Parathyroid adenoma (tissue), 2 donors: ENCODE data around the gene DIO2.

Source experiments
- H2AFZ ChIP-seq: fragments of 300-600 bp; sonication (generic); one replicate; pipeline ENCODE4 v1.7.0; 2017; ENCODE audit warnings: antibody characterized with exemption, mild to moderate bottlenecking
- H3K27ac ChIP-seq: fragments of 300-600 bp; sonication (generic); one replicate; pipeline ENCODE4 v1.7.0; 2017
- H3K27me3 ChIP-seq: fragments of 300-600 bp; sonication (generic); one replicate; pipeline ENCODE4 v1.7.0; 2017; ENCODE audit warnings: low read length; ENCODE audit not compliant: control insufficient read depth, insufficient read depth
- H3K36me3 ChIP-seq: fragments of 300-600 bp; sonication (generic); one replicate; pipeline ENCODE4 v1.7.0; 2017; ENCODE audit warnings: low read length; ENCODE audit not compliant: control insufficient read depth, insufficient read depth
- H3K4me1 ChIP-seq: fragments of 300-600 bp; sonication (generic); one replicate; pipeline ENCODE4 v1.7.0; 2017; ENCODE audit warnings: control low read depth
- H3K4me2 ChIP-seq: fragments of 300-600 bp; sonication (generic); one replicate; pipeline ENCODE4 v1.7.0; 2017; ENCODE audit warnings: low read length
- H3K4me3 ChIP-seq: fragments of 300-600 bp; sonication (generic); one replicate; pipeline ENCODE4 v1.7.0; 2017; ENCODE audit warnings: low read depth, low read length
- H3K79me2 ChIP-seq: fragments of 300-600 bp; sonication (generic); one replicate; pipeline ENCODE4 v1.7.0; 2017; ENCODE audit warnings: control low read depth
- H3K9ac ChIP-seq: fragments of 300-600 bp; sonication (generic); one replicate; pipeline ENCODE4 v1.7.0; 2017; ENCODE audit warnings: mild to moderate bottlenecking
- H3K9me3 ChIP-seq: fragments of 300-600 bp; sonication (generic); one replicate; pipeline ENCODE4 v1.7.0; 2017; ENCODE audit warnings: low read length; ENCODE audit not compliant: control insufficient read depth
- TF ChIP-seq, protein P1 (sequence below): fragments of 300-600 bp; sonication (generic); IDR thresholded peaks from one replicate; pipeline ENCODE4 v1.7.0; 2017; ENCODE audit warnings: antibody characterized with exemption, mild to moderate bottlenecking
- donor health status: primary hyperparathyroidism.

The DIO2 gene

GRCh38 chr14:80211153-80212022 lies at the start of gene DIO2:
DIO2 (minus strand) TSS chr14:80211504; CDS start chr14:80211472, 32 bp downstream.
- no peak within 1 kb of the TSS for H3K9ac ChIP-seq
- TF ChIP-seq, protein P1, sequence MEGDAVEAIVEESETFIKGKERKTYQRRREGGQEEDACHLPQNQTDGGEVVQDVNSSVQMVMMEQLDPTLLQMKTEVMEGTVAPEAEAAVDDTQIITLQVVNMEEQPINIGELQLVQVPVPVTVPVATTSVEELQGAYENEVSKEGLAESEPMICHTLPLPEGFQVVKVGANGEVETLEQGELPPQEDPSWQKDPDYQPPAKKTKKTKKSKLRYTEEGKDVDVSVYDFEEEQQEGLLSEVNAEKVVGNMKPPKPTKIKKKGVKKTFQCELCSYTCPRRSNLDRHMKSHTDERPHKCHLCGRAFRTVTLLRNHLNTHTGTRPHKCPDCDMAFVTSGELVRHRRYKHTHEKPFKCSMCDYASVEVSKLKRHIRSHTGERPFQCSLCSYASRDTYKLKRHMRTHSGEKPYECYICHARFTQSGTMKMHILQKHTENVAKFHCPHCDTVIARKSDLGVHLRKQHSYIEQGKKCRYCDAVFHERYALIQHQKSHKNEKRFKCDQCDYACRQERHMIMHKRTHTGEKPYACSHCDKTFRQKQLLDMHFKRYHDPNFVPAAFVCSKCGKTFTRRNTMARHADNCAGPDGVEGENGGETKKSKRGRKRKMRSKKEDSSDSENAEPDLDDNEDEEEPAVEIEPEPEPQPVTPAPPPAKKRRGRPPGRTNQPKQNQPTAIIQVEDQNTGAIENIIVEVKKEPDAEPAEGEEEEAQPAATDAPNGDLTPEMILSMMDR = no peak
- no peaks in the 10 kb centered on the region for H3K9me3 ChIP-seq
- H2AFZ ChIP-seq = peak within 1 kb of the TSS; percentile 34
- H3K79me2 ChIP-seq = no peaks in the 10 kb centered on the region
- H3K27ac ChIP-seq = no peak within 1 kb of the TSS
- H3K4me3 ChIP-seq = peak within 1 kb of the TSS; percentile 30
- no peaks in the 10 kb centered on the region for H3K27me3 ChIP-seq
- H3K4me2 ChIP-seq = peak within 1 kb of the TSS; percentile 63
- no peaks in the 10 kb centered on the region for H3K36me3 ChIP-seq
- no peaks in the 10 kb centered on the region for H3K4me1 ChIP-seq

GRCh38 chr14:80260645-80261044 lies 49.3 kb upstream of the DIO2 start:
- Histone ChIP-seq H3K4me1 (no peaks in the 10 kb centered on the region), H3K36me3 (no peaks in the 10 kb centered on the region), H3K27ac (no peak overlapping the region), H2AFZ (no peak overlapping the region), H3K79me2 (no peaks in the 10 kb centered on the region), H3K9me3 (no peaks in the 10 kb centered on the region), H3K27me3 (no peaks in the 10 kb centered on the region), H3K9ac (no peak overlapping the region), H3K4me3 (no peak overlapping the region), H3K4me2 (no peak overlapping the region)
- TF ChIP-seq, protein P1 = no peak

DNA sequence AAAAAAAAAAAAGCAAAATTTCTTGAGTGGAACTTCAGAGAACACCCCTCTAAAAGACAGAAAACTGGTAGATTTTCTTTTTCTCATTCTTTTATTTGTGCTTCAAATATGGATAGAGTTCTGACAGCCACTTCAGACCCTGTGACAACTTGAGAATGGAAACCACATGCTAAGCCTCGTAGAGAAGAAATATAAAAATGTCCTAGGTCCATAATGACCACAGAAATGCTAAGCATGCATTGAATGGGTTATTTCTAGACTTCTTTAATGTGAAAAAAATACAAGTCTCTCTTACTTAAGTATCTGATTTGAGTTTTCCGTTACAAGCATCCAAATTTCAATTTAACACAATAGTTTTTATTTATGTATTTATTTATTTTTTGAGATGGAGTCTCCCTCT lies 28.3 kb upstream of the DIO2 start:
- Histone ChIP-seq H3K27me3 (no peaks in the 10 kb centered on the region), H3K36me3 (no peaks in the 10 kb centered on the region), H3K9ac (no peak overlapping the region), H3K4me1 (no peaks in the 10 kb centered on the region), H3K27ac (no peak overlapping the region), H2AFZ (no peak overlapping the region), H3K4me3 (no peak overlapping the region), H3K9me3 (no peaks in the 10 kb centered on the region), H3K79me2 (no peaks in the 10 kb centered on the region), H3K4me2 (no peak overlapping the region)
- TF ChIP-seq, protein P1 = no peak

DNA sequence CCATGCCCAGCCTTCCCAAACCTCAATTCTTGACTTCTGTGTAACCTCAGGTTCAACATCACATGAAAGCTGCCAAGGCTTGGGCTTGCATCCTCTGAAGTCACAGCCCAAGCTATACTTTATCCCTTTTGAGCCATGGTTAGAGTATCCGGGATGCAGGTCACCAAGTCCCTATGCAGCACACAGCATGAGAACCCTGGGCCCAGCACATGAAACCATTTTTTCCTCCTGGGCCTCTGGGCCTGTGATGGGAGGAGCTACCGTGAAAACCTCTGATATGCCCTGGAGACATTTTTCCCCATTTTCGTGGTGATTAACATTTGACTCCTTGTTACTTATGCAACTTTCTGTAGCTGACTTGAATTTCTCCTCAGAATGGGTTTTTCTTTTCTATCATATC lies 25.8 kb upstream of the DIO2 start:
- Histone ChIP-seq H3K9me3 (no peaks in the 10 kb centered on the region), H3K4me1 (no peaks in the 10 kb centered on the region), H3K36me3 (no peaks in the 10 kb centered on the region), H3K27ac (no peak overlapping the region), H2AFZ (no peak overlapping the region), H3K9ac (no peak overlapping the region), H3K4me2 (no peak overlapping the region), H3K79me2 (no peaks in the 10 kb centered on the region), H3K27me3 (no peaks in the 10 kb centered on the region), H3K4me3 (no peak overlapping the region)
- TF ChIP-seq, protein P1 = no peak
